Body of pancreas (tissue), 4 donors: ENCODE data around the gene PREB. TPM values are rescaled to one million over a fixed set of nuclear protein-coding genes. Genes with fewer than 3 reads are reported as not detected.

ENCODE experiments used
- ATAC-seq: fragments of 150-250 bp; one replicate; pipeline ENCODE4 v1.9.1; 2016
- DNase-seq, 4 donors: peaks; one replicate each; pipeline ENCODE4 v3.0.0-alpha.2; 2019
- H3K27ac ChIP-seq, 4 donors: fragments of 200-600 bp; sonication (generic); 1 replicate in 3 of 4; 2 replicates in 1 of 4; pipeline versions ENCODE4 v1.5.1 to v1.6.1; 2016 to 2019; ENCODE audit warnings: mild to moderate bottlenecking in 1 of 4, mixed read lengths in 1 of 4, moderate library complexity in 1 of 4
- H3K27me3 ChIP-seq, 2 donors: fragments of 200-600 bp; sonication (generic); one replicate each; pipeline ENCODE4 v1.6.0; 2016; ENCODE audit warnings: mild to moderate bottlenecking in 1 of 2
- H3K36me3 ChIP-seq, 2 donors: fragments of 200-600 bp; sonication (generic); replicated peaks in 1 of 2; 2 replicates each; pipeline ENCODE4 v1.5.1; 2016; ENCODE audit warnings: low read depth in 2 of 2; ENCODE audit not compliant: insufficient read depth in 1 of 2
- H3K4me1 ChIP-seq: fragments of 200-600 bp; sonication (generic); one replicate; pipeline ENCODE4 v1.6.0; 2016
- H3K4me3 ChIP-seq, 2 donors: fragments of 200-600 bp; sonication (generic); 1 replicate in 1 of 2; 2 replicates in 1 of 2; pipeline ENCODE4 v1.5.1; 2016 to 2019
- H3K9me3 ChIP-seq, 3 donors: fragments of 200-600 bp; sonication (generic); 1 replicate in 2 of 3; 2 replicates in 1 of 3; pipeline ENCODE4 v1.5.1; 2016
- POLR2A ChIP-seq, 3 donors: fragments of 450-650 bp; IDR thresholded peaks; one replicate each; pipeline ENCODE4 v1.6.1; 2016; ENCODE audit warnings: antibody characterized with exemption in 3 of 3, mild to moderate bottlenecking in 2 of 3
- WGBS, 2 donors: methylation state at CpG; one replicate each; pipeline ENCODE4 v1.1.5; 2017; 5-methylcytosine and 5-hydroxymethylcytosine counted together
- intact Hi-C: fragments of 100-400 bp; cut with DNase I; formaldehyde crosslinking; loops from one replicate; pipeline ENCODE4 v1.15.1; 2023
- total RNA-seq, 2 donors: library from RNA; depleted of rRNA; stranded (reverse); fragments of >200 nt; gene quantifications; one replicate each; pipeline ENCODE4 v1.1.0, GENCODE V29; 2016
- TF ChIP-seq, protein P1 (sequence below), 7 experiments: fragments of 450-650 bp in 4 of 7; fragments of 200-600 bp in 3 of 7; sonication (generic) in 3 of 7; IDR thresholded peaks; one replicate each; pipeline ENCODE4 v1.5.1; 2016 to 2019; ENCODE audit warnings: antibody characterized with exemption in 7 of 7

Gene PREB
- total RNA-seq, 2 donors from 2014 or later = 56.3 to 103 TPM

- peak; percentile 92 for ATAC-seq
- 1% methylated on average over 79 of the region's 81 CpGs; no CpG with 5 or more reads in 1 of the 2 donors for WGBS, 2 donors
Observed at GRCh38 chr2:27086090-27086723, 48.2 kb downstream of the PREB start.

GRCh38 chr2:27085673-27086089 is 48.8 kb downstream of the PREB start:
- Histone ChIP-seq H3K27me3 (no peaks in the 10 kb centered on the region), H3K27ac (peak overlapping the region; percentile 76 to 96 (median 86)), H3K4me3 (peak overlapping the region; percentile 55 to 74), H3K4me1 (peaks cover 38% of the 10 kb centered on the region), H3K9me3 (no peaks in the 10 kb centered on the region), H3K36me3 (no peaks in the 10 kb centered on the region)
- intact Hi-C loops = no loop called here
- TF ChIP-seq, protein P1, sequence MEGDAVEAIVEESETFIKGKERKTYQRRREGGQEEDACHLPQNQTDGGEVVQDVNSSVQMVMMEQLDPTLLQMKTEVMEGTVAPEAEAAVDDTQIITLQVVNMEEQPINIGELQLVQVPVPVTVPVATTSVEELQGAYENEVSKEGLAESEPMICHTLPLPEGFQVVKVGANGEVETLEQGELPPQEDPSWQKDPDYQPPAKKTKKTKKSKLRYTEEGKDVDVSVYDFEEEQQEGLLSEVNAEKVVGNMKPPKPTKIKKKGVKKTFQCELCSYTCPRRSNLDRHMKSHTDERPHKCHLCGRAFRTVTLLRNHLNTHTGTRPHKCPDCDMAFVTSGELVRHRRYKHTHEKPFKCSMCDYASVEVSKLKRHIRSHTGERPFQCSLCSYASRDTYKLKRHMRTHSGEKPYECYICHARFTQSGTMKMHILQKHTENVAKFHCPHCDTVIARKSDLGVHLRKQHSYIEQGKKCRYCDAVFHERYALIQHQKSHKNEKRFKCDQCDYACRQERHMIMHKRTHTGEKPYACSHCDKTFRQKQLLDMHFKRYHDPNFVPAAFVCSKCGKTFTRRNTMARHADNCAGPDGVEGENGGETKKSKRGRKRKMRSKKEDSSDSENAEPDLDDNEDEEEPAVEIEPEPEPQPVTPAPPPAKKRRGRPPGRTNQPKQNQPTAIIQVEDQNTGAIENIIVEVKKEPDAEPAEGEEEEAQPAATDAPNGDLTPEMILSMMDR (IDR thresholded peaks at IDR 0.05) = peak in 4 of 7 experiments; percentile 5 to 49 (median 24)
- peak in 2 of 3 donors; percentile 10 to 27 for TF ChIP-seq POLR2A (IDR thresholded peaks at IDR 0.05)
- peak; percentile 70 to 81 (median 78) for DNase-seq
- ATAC-seq = peak; percentile 51
- 1 to 2% methylated on average over 10 to 38 of the region's 38 CpGs for WGBS, 2 donors

More at GRCh38 chr2:27086090-27086723, 48.2 kb downstream of the PREB start:
- Histone ChIP-seq H3K36me3 (no peaks in the 10 kb centered on the region), H3K27me3 (no peaks in the 10 kb centered on the region), H3K4me3 (peak overlapping the region; percentile 55 to 74), H3K27ac (peak overlapping the region; percentile 76 to 96 (median 86)), H3K4me1 (peaks cover 33% of the 10 kb centered on the region), H3K9me3 (no peaks in the 10 kb centered on the region)
- intact Hi-C loops = no loop called here
- TF ChIP-seq, protein P1 (IDR thresholded peaks at IDR 0.05) = peak; percentile 71 to 99 (median 97)
- TF ChIP-seq POLR2A (IDR thresholded peaks at IDR 0.05) = peak; percentile 70 to 77 (median 76)
- DNase-seq = peak; percentile 95 to 97 (median 96)

- Histone ChIP-seq H3K27ac (peak overlapping the region; percentile 76 to 96 (median 86)), H3K4me3 (peak overlapping the region in 1 of 2 donors; percentile 74), H3K9me3 (no peaks in the 10 kb centered on the region), H3K4me1 (peaks cover 39% of the 10 kb centered on the region), H3K36me3 (no peaks in the 10 kb centered on the region), H3K27me3 (no peaks in the 10 kb centered on the region)
- TF ChIP-seq, protein P1 (IDR thresholded peaks at IDR 0.05) = peak in 2 of 7 experiments; percentile 22 to 37
- TF ChIP-seq POLR2A (IDR thresholded peaks at IDR 0.05) = no peak
- intact Hi-C loops = no loop called here
- DNase-seq (no peak), ATAC-seq (no peak)
- 50 to 63% methylated on average over 8 to 10 of the region's 10 CpGs for WGBS, 2 donors
Observed at GRCh38 chr2:27085062-27085672, 49.3 kb downstream of the PREB start.

GRCh38 chr2:27084297-27085061 is 50.0 kb downstream of the PREB start:
- Histone ChIP-seq H3K9me3 (no peaks in the 10 kb centered on the region), H3K27ac (no peak overlapping the region), H3K4me1 (peaks cover 39% of the 10 kb centered on the region), H3K36me3 (no peaks in the 10 kb centered on the region), H3K4me3 (no peak overlapping the region), H3K27me3 (no peaks in the 10 kb centered on the region)
- 66% methylated on average over 5 to 6 of the region's 6 CpGs for WGBS, 2 donors
- DNase-seq = no peak
- TF ChIP-seq, protein P1 (IDR thresholded peaks at IDR 0.05) = no peak
- TF ChIP-seq POLR2A (IDR thresholded peaks at IDR 0.05) = no peak
- intact Hi-C loops = no loop called here
- no peak for ATAC-seq
